Bone marrow (tissue), 2 donors: Measurements from ENCODE around the gene RNLS.

ENCODE experiments used
- DNase-seq, 2 donors: peaks; one replicate each; lab custom pipeline; 2025; lab: John Stamatoyannopoulos, UW

Gene RNLS

DNA sequence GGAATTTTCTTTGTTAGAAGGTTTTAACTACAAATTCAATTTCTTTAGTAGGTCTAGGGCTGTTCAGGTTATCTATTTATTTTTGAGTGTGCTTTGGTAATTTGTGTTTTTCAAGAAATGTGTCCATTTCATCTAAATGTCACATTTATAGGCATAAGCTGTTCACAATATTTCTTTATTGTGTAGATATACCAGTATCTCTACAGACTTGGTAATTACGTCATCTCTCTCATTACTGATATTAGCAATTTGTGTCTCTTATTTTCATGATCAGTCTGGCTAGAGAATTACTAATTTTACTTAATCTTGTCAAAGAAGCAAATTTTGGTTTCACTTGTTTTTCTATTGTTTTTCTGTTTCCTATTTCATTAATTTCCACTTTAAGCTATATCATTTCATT is 152.0 kb downstream of the RNLS start:
- no peak for DNase-seq

DNA sequence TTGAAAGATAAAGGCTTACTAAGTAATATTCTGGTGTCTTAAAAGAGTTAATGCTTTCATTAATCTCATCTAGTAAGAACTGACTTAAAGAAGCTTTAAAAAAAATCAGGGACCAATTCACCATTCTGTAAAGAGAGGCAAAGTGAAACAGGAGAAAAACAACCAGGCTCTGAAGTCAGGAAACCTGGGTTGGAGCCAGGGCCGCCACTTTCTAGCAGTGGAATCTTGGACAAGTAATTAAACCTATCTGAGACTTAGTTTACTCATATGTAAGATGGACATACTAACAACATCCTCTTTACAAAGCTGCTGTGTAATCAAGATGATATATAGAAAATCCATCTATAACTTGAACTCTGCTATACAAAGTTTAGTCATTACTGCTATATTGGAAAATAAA is 154.1 kb downstream of the RNLS start:
- no peak for DNase-seq

DNA sequence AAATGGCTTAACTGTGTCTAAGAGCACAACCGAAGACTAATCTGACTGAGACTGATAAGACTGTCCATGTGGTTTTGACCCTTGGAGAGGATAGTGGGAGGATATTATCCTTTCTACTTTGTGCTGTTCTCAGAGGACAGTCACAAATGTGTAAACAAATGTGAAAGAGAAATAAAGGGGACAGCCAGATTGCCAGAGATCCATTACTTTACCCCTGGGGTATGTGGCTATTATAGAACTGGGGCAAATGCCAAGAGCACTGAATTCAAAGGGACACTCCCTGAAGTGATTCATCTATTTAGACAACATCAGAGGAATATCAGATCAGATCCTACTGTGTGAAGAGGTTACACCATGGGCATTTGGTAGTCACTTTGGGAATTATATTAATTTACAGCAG is 154.7 kb downstream of the RNLS start:
- DNase-seq = no peak

DNA sequence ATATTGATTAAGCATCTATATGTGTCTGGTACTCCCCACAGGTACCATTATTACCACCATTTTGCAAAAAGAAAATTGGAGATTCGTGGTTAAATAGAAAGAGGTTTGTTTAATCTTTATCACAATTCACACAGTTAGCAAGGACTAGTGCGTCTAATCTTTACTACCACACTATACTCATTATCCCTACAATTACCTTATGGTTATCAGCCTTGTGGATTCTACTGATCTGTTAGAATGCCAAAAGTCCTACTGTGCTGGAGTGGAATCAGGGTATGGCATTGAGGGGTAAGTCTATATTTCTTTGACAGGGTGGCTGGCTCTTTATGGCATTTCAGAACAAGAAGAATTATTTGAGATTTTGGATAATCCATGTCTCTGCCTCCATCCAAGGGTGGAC is 156.1 kb downstream of the RNLS start:
- DNase-seq = no peak

DNA sequence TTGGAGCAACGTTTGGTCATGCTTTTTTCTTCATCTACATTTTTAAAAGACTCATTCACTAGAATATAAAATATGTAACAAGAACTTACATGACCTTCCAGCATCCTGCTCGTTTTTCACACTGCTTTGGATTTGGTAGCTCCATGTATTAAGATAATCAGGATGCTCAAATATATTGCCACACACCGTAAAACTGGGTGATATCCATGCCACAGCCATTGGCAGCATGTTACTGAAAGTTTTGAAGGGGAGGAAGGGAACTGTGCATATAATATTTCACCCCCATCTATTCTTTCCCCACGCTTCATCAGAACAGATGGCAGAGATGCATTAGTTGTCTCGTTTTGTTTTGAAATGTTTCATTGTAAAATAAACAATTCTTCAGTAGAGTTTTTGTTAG is 158.2 kb downstream of the RNLS start:
- DNase-seq = no peak

DNA sequence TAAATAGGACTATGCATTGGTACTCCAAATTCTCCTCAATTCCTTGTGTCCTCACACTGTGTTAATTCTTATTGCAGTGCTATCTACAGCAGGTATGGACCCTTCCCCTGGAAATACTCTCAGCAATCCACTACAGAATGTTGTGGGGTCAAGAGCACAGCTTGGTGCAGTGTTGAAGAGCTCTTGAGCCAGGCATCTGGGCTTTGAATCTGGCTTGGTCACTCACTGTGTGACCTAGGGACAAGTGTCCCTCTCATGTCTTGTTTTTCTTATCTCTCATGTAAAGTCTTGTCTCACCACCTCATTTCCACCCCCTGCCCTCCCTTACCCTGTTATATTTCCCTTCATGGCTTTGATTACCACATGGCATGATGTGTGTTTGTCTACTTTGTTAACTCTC is 159.4 kb downstream of the RNLS start:
- DNase-seq = no peak

DNA sequence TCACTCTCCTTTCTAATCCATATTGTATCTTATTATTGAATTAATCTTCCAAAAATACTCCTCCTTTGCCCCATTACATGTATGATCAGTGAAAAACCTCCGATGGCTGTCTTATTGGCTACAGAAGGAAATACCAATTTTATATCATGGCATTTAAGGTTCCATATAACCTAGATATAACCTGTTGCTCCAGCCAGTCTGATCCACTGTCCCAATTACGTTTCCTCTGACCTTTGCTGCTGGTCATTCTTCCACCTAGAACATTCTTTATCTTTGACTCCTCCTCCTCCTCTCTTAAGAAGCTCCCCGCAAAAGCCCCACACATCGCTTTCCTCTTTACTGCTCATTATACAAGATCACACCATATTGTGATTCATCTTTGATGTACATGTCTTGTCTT is 161.5 kb downstream of the RNLS start:
- DNase-seq = no peak

DNA sequence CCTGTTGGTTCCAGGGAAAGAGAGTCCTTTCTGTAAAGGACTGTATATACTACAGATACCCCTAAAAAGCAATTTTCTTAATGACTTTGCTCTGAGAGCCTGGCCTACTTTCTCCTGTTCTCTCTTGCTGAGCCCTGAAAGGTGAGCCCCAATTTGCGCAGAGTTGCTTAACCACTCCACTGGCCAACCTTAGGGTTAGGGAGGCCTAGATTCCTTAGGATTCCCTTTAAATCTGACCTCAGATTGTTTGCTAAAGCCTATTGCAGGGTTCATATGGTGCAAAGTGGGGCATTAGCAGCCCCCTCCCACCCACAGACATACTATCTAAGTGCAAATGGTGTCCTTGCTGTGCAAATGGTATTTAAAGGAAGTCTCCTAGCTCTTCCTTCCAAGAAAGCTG is 164.2 kb downstream of the RNLS start:
- DNase-seq = no peak

DNA sequence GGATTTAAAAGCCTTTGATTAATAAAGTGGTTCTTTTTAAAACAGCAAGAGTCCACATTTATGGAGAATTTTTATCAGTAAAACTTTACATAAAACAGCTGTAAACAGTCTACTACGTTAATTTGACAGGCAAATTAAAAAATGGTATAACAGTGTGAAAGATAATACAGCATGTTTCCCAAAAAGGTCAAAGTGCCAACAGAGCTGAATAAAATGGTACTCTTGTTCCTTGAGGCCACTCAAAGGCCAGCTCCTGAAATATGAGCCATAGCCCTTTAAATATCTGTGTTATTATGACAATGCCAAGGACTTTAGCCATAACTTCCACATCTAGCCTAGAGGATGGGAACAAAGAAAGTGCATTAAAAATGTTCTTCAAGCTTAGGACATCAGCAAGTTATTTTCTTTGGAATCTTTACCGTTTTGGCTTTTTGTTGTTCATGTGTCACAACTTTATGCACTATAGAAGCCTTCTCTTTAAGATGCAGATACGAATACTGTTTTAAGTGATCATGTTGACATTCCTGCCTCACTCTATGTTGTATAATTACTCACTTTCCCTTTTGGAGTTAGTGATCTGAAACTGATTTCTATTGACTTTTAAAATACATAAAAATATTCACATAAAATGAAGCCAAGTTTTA is 165.6 kb downstream of the RNLS start:
- no peak for DNase-seq

DNA sequence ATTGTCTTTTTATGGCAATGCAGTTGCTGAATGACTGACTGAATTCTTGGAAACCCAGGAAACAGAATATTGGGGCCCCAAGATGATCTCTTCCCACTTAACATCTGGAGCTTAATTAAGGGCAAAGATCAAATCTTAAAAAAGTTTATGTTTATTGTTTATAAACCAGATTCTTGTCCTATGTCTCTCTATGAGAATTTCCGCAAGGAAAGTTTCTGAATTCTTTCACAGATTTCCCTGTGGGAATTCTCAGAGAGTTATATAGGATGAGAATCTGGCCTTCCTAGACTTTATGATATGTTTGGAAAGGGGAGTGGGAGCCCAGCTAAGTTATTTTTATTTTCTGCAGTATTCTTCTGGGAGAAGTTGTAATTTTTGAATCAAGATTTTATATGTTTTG is 166.3 kb downstream of the RNLS start:
- no peak for DNase-seq

DNA sequence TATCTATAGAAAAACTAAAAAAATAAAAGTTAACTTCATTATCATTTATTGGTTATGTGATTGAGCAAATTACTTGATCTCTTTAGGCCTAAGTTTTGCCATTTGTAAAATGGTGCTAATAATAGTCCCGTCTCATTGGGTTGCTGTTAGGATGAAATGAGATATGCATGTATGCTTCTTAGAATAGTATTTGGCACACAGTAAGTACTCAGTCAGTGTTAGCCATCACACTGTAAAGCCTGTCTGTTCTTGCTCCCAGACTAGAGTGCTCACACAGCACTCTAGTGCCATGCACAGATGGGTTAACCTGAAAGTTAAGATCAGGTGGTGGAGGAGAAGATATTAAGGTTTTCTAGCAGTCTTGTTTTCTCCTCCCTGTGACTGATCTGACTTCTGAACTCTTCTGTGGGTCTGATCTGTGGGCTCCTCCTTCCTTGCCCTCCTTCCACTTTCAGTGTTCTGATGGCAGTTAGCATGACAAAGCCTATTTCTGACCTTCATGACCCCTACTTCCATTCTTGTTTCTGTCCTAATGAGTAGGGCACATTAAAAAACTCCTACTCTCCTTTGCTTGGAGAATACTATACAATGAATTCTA is 167.5 kb downstream of the RNLS start:
- DNase-seq = peak in 1 of 2 donors; percentile 18

DNA sequence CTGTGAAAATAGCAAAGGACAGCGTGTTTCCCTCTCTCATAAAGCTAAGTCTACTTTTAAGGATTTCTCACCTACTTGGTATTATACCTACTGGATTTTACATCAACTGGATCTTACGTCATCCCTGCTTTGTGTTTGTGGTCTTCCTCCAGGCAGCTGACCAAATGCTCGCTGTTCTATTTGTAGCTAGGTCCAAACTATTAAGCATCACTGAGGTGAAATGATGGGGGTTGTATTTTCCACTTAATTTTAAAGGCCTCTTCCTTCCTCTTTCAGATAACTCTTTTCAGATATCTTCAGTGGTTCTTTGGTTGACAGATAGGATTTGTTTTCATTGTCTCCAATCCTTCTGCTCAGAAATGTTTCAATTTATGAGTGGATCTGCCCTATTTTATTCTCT is 169.7 kb downstream of the RNLS start:
- no peak for DNase-seq

DNA sequence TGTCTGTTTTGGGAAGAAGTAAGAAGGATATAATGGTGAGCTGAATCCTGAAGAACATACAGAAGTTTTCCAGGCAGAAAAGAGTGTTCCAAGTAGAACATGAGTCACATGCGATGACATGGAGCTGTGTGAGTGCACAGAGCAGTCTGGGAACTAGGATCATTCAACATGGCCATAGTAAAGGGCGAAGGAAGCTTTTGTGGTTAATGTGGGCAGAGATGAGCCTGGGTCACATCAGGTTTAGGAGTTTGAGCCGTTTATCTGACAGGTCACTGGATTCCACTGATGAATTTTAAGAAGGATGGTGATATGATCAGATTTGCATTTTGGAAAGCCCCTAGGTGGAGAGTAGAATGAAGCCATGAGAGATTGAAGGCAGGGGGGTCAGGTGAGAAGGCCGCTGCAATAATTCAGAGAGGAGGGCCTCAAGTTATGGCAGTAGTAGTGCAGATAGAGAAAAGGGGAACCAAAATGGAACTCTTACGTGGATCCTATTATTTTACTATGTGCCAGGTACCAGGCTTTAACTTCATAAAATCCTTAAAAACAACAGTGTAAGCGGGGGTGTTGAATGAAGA is 171.3 kb downstream of the RNLS start:
- DNase-seq = no peak

DNA sequence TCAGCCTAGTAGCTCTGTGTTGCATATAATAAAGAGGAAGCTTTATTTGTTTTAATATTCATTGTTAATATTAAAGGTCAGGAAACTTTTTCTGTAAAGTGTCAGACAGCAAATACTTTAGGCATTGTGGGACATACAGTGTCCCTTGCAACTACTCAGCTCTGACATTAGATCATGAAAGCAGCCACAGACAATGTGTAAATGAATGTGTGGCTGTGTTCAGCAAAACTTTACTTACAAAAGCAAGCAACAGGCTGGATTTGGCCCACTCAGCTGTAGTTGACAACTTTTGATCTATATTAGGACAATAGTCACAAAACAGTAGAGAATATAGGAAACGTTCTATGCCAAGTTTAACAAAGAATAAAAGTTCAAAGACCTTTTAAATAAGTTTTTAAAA is 173.3 kb downstream of the RNLS start:
- DNase-seq = no peak

DNA sequence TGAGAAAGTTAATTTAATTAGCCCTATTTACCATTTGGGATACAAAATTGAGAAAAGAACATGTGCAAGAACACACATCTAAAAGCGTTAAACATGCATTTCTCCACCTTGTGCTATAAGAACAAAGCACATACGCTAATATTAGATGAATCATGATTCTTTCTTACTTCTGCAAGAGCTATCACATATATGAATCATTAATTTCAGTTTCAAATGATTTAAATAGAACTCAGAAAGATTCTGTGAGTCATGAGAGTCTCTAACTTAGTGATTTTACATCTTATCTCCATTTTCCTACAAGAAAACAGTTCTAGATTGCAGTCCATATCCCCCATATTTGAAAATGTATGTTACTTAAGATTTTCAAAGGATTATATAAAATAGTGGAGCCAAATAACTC is 173.9 kb downstream of the RNLS start:
- no peak for DNase-seq

DNA sequence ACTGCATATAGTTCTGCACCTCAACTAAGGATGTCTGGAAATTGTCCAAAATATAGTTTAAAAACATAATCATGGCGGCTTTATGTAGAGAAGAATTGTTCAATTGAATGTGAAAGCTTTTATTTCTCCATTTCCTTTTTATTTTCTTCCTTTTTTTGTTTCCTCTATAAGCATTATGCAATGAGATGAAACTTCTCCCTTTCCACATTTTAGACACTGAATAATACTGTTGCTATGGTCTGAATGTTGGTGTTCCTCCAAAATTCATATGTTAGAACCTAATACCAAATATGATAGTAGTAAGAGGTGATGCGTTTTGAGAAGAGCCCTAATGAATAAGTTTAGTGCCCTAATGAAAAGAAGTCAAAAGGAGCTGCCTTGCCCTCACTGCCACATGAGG is 175.0 kb downstream of the RNLS start:
- no peak for DNase-seq

DNA sequence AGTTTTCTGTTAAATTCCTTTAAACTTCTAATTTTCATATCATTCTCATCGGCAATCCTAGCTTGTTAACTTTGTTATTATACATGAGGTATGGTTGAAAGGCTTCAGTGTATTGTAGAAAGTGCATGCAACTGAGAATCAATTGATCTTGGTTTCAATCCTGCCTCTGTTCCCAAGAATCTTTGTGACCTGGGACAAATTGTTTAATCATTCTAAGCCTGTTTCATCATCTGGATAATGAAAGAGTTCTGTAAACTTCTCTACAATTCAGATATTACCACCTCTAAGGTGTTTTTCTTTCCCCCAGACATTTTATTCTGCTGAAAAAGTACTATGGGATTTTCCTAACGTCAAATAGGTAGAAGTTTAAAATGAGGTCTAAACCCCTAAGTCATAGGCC is 179.0 kb downstream of the RNLS start:
- DNase-seq = no peak

DNA sequence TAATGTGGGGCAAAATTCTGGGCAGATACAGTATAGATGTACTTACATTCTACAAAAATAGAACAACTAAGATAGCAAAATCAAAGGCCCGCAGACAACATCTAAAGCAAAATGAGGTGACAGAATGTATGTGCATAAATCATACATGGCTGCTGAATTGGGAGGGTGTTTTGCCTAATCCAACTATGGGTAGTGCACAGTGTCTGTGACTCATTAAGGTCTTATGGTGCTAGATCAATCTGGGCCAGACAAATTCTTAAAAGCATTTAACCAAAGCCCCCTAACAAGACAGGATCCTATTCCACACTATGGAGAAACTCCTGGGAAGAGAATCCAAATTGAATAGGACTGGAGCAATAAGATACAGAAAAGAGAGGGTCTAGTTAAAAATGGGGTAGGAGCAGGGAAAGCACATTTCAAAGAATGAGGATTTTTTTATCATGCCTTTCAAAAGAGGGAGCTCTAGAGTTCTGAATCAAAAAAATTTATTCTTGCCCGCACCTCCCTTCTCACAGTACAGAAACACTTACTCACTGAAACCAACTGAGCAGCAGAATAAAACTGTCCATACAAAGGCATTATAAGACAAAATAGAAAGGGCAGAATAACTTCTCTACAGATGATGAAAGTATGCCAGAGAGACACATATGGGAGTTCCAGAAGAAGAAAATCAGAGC is 181.3 kb downstream of the RNLS start:
- DNase-seq = no peak

DNA sequence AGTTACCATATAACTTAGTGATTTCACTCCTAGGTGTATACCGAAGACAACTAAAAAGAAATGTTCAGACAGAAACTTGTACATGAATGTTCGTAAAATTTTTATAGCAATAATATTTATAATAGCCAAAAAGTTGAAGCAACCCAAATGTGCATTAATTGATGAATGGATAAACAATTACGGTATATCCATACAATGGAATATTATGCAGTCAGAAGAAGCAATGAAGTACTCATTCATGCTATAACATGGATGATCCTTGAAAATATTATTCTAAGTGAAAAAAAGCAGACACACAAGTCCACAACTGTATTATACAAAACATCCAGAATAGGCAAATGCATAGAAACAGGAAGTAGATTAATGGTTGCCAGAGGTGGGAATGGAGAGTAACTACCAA is 183.9 kb downstream of the RNLS start:
- DNase-seq = no peak

DNA sequence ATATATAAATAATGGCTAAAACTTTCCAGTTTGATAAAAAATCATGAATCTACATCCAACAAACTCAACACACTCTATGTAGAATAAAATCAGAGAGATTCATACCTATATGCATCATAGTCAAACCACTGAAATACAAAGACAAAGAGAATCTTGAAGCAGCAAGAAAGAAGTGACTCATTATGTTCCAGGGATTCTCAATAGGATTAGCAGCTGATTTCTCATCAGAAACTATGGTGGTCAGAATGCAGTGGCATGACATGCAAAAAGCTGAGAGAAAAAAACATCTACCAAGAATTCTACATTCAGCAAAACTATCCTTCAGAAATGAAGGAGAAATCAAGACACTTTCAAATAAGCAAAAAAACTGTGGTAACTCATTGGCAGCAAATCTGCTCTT is 187.4 kb downstream of the RNLS start:
- no peak for DNase-seq

DNA sequence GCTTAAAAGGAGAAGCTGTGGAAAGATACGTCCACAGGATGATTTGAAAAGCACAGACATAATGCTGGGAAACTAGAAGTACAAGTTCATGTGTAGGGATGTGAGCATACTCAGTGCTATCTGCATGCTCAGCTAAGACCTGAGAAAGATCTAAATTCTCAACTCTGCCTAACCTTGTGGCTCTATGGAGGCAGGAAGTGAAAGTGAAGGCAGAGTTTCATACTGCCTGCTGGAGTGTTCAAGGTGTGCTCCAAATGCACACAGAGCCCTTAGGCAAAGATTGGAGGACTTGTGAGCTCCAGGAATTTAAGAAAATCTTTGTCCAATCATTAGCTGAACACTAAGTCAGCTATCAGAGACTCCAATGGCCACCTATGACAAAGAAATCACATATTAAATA is 190.9 kb downstream of the RNLS start:
- DNase-seq = no peak

DNA sequence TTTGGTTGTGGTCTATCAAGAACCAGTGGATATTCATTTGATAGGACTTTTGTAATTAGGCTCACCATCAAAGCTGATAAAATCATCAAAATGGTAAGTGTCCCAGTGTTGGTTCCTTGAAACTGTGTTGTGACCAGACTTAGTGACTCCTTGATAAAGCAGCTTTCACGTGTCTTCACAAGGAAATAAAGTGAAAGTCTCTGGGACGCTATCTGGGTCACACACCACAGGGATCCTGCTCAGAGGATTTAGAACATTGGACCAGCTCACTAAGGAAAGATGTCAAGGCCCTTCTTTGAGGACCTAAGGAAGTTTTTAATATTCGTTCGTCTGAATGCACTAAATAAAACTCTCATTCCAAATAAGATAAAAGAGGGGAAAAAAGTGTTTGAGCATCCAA is 193.1 kb downstream of the RNLS start:
- DNase-seq = no peak

DNA sequence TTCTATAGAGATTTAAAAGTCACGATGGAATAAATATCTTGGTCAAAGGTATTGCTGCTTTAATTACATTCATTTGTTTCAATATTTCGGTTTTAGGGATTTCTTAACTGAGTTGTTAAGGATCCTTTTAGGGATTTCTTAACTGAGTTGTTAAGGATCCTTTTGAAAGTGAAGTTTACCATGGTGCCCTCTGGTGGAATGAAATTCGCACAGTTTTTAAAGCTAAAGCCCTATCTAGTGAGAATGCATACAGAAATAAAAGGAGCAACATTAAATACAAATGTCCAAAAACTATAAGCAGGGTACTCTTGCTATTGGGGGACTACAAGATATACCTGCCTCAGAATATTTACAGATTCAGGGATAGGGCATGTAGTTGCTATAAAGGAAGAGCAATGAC is 193.7 kb downstream of the RNLS start:
- DNase-seq = peak in 1 of 2 donors; percentile 60

DNA sequence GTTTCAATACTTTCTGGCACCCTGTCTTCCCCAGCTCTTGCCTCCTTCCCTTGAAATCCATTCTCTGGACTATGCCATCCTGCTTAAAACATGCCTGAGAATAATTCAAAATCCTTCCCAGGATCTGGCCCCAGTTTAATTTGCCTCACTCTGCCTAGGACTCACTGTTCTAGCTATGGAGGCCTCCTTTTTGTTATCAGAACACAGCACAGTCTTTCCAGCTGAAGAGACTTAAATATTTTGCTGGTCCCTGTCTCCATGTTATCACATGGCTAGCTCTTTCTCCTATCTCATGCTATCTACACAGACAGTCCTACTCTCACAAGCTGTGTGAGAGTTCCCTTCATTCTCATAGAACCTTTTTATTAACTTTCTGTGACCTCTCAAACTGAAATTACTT is 194.8 kb downstream of the RNLS start:
- DNase-seq = no peak
